ENCODE data around the gene LDB2. TPM values are rescaled to one million over a fixed set of nuclear protein-coding genes. Genes with fewer than 3 reads are reported as not detected.

Gene LDB2
- total RNA-seq, 1 experiment from 2014 or later = not detected

GRCh38 chr4:16582526-16582925 lies 315.9 kb downstream of the LDB2 start:
- Histone ChIP-seq H3K4me3 (ENCODE audit: low read length) (no peak overlapping the region), H3K27ac (ENCODE audit: low read length) (peak overlapping the region; percentile 25), H3K4me2 (ENCODE audit: low read length) (no peak overlapping the region), H3K9ac (ENCODE audit: low read length) (no peak overlapping the region), H3K27me3 (ENCODE audit: low read length) (no peaks in the 10 kb centered on the region), H3K79me2 (ENCODE audit: low read length) (no peaks in the 10 kb centered on the region), H2AFZ (ENCODE audit: low read length) (no peak overlapping the region), H3K9me3 (ENCODE audit: low read length) (no peaks in the 10 kb centered on the region), H3F3A (ENCODE audit: low read length, unreplicated experiment) (no peaks in the 10 kb centered on the region), H3K9me2 (replicated peaks; ENCODE audit: low read length) (no peaks in the 10 kb centered on the region), H3K36me3 (ENCODE audit: low read depth, low read length) (no peaks in the 10 kb centered on the region), H4K20me1 (ENCODE audit: low read length) (no peaks in the 10 kb centered on the region), H3K4me1 (ENCODE audit: insufficient read depth, low read length) (peaks cover 39% of the 10 kb centered on the region)
- DNase-seq (no peak), ATAC-seq (no peak)
- ChIA-PET CTCF (no interaction called here), POLR2A (ENCODE audit: unreplicated experiment) (no interaction called here)
- BruUV-seq (replicated peaks) = no TSS peak
- intact Hi-C loops (cut with micrococcal nuclease) = no loop called here
- no peak for TF ChIP-seq EZH2 (IDR thresholded peaks at IDR 0.05; ENCODE audit: low read length, unreplicated experiment)
- TF ChIP-seq, protein P1, sequence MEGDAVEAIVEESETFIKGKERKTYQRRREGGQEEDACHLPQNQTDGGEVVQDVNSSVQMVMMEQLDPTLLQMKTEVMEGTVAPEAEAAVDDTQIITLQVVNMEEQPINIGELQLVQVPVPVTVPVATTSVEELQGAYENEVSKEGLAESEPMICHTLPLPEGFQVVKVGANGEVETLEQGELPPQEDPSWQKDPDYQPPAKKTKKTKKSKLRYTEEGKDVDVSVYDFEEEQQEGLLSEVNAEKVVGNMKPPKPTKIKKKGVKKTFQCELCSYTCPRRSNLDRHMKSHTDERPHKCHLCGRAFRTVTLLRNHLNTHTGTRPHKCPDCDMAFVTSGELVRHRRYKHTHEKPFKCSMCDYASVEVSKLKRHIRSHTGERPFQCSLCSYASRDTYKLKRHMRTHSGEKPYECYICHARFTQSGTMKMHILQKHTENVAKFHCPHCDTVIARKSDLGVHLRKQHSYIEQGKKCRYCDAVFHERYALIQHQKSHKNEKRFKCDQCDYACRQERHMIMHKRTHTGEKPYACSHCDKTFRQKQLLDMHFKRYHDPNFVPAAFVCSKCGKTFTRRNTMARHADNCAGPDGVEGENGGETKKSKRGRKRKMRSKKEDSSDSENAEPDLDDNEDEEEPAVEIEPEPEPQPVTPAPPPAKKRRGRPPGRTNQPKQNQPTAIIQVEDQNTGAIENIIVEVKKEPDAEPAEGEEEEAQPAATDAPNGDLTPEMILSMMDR (conservative IDR thresholded peaks at IDR 0.05; ENCODE audit: low read depth, low read length) = peak; percentile 33

DNA sequence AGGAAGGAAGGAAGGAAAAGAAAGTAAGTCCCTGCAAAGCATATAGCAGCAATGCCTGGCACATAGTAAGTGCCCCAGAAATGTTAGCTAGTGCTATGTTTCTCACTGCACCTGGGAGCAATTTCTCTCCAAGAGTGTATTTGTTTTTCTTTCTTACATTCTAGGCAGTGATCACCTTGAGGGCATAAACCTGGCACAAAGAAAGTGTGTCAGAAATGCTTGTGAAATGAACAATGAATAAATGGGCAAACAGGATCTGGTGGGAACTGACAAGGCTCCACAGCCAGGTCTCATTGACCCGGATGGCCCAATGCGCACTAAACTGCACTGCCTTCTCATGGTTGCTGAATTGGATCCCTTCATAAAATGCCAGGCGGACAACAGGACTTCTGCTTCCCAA lies 316.4 kb downstream of the LDB2 start:
- Histone ChIP-seq H4K20me1 (ENCODE audit: low read length) (no peaks in the 10 kb centered on the region), H3K9me3 (ENCODE audit: low read length) (no peaks in the 10 kb centered on the region), H3K27me3 (ENCODE audit: low read length) (no peaks in the 10 kb centered on the region), H3F3A (ENCODE audit: low read length, unreplicated experiment) (no peaks in the 10 kb centered on the region), H3K36me3 (ENCODE audit: low read depth, low read length) (no peaks in the 10 kb centered on the region), H2AFZ (ENCODE audit: low read length) (no peak overlapping the region), H3K4me2 (ENCODE audit: low read length) (no peak overlapping the region), H3K4me3 (ENCODE audit: low read length) (no peak overlapping the region), H3K27ac (ENCODE audit: low read length) (peak overlapping the region; percentile 25), H3K4me1 (ENCODE audit: insufficient read depth, low read length) (peaks cover 39% of the 10 kb centered on the region), H3K9me2 (replicated peaks; ENCODE audit: low read length) (no peaks in the 10 kb centered on the region), H3K9ac (ENCODE audit: low read length) (no peak overlapping the region), H3K79me2 (ENCODE audit: low read length) (no peaks in the 10 kb centered on the region)
- ATAC-seq (no peak), DNase-seq (peak; percentile 52)
- POLR2A ChIA-PET (ENCODE audit: unreplicated experiment) = no interaction called here
- CTCF ChIA-PET = no interaction called here
- intact Hi-C loops (cut with micrococcal nuclease) = no loop called here
- BruUV-seq (replicated peaks) = no TSS peak
- no peak for TF ChIP-seq EZH2phosphoT487 (IDR thresholded peaks at IDR 0.05; ENCODE audit: borderline replicate concordance, low read length)

GRCh38 chr4:16581117-16581516 lies 317.3 kb downstream of the LDB2 start:
- ChIA-PET CTCF (no interaction called here), POLR2A (ENCODE audit: unreplicated experiment) (no interaction called here)
- Histone ChIP-seq H3K27me3 (ENCODE audit: low read length) (no peaks in the 10 kb centered on the region), H3K36me3 (ENCODE audit: low read depth, low read length) (no peaks in the 10 kb centered on the region), H3K9ac (ENCODE audit: low read length) (no peak overlapping the region), H3K4me3 (ENCODE audit: low read length) (no peak overlapping the region), H3K9me3 (ENCODE audit: low read length) (no peaks in the 10 kb centered on the region), H3K4me1 (ENCODE audit: insufficient read depth, low read length) (peaks cover 38% of the 10 kb centered on the region), H3K9me2 (replicated peaks; ENCODE audit: low read length) (no peaks in the 10 kb centered on the region), H3K79me2 (ENCODE audit: low read length) (no peaks in the 10 kb centered on the region), H2AFZ (ENCODE audit: low read length) (no peak overlapping the region), H4K20me1 (ENCODE audit: low read length) (no peaks in the 10 kb centered on the region), H3K27ac (ENCODE audit: low read length) (no peak overlapping the region), H3K4me2 (ENCODE audit: low read length) (no peak overlapping the region), H3F3A (ENCODE audit: low read length, unreplicated experiment) (no peaks in the 10 kb centered on the region)
- no peak for DNase-seq
- TF ChIP-seq, protein P1 (conservative IDR thresholded peaks at IDR 0.05; ENCODE audit: low read depth, low read length) = no peak
- TF ChIP-seq EZH2 (IDR thresholded peaks at IDR 0.05; ENCODE audit: low read length, unreplicated experiment) (no peak), EZH2phosphoT487 (IDR thresholded peaks at IDR 0.05; ENCODE audit: borderline replicate concordance, low read length) (no peak)
- ATAC-seq = no peak
- intact Hi-C loops (cut with micrococcal nuclease) = no loop called here
- no TSS peak for BruUV-seq (replicated peaks)

All from PC-3 (cell line).